ENCODE data around the gene HSFX2.
"Not testable (repeated sequence)": the region's sequence is repeated elsewhere in the genome, so short reads cannot be mapped to it uniquely, and the experiment has no call there.

DNA sequence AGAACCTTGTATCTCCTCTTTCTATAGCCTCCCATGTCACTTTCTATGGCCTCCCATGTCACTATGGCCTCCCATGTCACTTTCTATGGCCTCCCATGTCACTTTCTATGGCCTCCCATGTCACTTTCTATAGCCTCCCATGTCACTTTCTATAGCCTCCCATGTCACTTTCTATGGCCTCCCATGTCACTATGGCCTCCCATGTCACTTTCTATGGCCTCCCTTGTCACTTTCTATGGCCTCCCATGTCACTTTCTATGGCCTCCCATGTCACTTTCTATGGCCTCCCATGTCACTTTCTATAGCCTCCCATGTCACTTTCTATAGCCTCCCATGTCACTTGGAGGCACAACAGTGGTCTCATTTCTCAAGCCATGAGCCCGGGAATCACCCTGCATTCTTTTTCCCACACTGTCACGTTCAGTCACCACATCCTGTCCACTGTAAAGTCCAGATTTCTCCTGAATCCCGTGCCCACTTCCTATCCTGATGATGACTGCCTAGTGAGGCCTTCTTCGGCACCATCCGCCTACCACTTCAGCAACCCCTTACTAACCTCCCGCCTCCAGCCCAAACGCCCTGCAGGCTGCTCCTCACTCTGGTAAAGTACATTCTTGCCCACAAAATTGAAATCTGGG, 10.3 kb upstream of the HSFX2 start:
- not testable (repeated sequence) for TF ChIP-seq EZH2phosphoT487 (IDR thresholded peaks at IDR 0.05; ENCODE audit: borderline replicate concordance, low read length)
- TF ChIP-seq, protein P1, sequence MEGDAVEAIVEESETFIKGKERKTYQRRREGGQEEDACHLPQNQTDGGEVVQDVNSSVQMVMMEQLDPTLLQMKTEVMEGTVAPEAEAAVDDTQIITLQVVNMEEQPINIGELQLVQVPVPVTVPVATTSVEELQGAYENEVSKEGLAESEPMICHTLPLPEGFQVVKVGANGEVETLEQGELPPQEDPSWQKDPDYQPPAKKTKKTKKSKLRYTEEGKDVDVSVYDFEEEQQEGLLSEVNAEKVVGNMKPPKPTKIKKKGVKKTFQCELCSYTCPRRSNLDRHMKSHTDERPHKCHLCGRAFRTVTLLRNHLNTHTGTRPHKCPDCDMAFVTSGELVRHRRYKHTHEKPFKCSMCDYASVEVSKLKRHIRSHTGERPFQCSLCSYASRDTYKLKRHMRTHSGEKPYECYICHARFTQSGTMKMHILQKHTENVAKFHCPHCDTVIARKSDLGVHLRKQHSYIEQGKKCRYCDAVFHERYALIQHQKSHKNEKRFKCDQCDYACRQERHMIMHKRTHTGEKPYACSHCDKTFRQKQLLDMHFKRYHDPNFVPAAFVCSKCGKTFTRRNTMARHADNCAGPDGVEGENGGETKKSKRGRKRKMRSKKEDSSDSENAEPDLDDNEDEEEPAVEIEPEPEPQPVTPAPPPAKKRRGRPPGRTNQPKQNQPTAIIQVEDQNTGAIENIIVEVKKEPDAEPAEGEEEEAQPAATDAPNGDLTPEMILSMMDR (IDR thresholded peaks at IDR 0.05; ENCODE audit: low read depth, low read length, poor library complexity, severe bottlenecking), result not testable (repeated sequence)

Data from DOHH2 (cell line).